Astrocyte of the hippocampus (primary cell): Measurements from ENCODE around the gene RNU5D-1.
"Not testable (repeated sequence)": the region's sequence is repeated elsewhere in the genome, so short reads cannot be mapped to it uniquely, and the experiment has no call there.

ENCODE experiments used
- DNase-seq: peaks from one replicate; pipeline ENCODE4 v3.0.0; 2011; ENCODE audit warnings: low read depth, low spot score

The RNU5D-1 gene

DNA sequence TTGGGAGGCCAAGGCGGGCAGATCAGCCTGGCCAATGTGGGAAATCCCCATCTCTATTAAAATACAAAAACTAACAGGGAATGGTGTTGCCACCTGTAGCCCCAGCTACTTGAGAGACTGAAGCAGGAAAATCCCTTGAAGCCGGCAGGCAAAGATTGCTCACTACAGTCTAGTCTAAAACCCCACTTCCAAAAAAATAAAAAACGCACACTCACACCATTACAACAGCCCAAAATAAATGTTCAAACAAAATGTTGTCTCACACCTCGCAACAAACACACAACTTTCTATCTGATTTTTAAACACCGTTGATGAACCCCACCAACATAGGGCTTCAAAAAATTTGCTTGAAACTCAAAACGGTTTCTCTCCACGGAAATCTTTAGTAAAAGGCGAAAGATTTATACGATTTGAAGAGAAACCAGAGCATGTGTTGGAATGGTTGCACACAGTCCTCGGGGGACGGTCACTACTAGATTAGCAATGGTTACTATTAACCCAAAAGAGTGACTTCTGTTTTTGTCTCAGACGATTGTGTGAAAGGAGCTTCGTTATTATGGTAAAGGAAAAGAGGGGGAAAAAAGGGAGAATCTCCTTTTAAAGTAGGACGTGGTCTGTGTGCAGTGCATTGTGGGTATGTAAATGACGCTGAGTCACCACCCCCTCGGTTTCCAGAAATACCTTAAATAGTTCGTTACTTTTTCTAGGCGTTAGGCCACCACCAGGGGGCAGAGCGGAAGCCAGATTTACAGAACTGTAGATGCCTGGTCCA, at the start of gene RNU5D-1:
Gene RNU5D-1, minus strand, starts transcription at position 430 of the 772 bp plus-strand sequence.
- DNase-seq, result peak; percentile 97

DNA sequence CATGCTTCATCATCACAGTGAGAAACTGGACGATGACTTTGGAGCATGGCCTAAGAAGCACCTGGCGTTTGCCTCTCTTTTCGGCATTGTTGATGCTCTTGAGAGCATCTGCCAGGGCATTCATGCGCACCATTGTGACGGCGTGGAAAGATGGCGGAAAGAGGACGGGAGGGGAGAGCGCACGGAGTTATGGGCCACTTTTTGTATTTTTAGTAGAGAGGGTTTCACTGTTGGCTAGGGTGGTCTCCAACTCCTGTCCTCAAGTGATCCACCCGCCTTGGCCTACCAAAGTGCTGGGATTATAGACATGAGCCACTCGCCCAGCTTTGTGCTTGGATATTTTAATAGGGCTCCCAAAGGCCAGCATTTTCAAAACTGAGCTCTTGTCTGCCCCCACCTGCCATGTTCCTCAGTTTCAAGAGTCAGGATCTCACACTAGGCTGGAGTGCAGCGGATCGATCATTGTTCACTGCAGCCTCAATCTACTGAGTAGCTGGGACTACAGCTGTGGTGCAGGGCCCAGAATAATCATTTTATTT, 49.7 kb upstream of the RNU5D-1 start:
- no peak for DNase-seq

DNA sequence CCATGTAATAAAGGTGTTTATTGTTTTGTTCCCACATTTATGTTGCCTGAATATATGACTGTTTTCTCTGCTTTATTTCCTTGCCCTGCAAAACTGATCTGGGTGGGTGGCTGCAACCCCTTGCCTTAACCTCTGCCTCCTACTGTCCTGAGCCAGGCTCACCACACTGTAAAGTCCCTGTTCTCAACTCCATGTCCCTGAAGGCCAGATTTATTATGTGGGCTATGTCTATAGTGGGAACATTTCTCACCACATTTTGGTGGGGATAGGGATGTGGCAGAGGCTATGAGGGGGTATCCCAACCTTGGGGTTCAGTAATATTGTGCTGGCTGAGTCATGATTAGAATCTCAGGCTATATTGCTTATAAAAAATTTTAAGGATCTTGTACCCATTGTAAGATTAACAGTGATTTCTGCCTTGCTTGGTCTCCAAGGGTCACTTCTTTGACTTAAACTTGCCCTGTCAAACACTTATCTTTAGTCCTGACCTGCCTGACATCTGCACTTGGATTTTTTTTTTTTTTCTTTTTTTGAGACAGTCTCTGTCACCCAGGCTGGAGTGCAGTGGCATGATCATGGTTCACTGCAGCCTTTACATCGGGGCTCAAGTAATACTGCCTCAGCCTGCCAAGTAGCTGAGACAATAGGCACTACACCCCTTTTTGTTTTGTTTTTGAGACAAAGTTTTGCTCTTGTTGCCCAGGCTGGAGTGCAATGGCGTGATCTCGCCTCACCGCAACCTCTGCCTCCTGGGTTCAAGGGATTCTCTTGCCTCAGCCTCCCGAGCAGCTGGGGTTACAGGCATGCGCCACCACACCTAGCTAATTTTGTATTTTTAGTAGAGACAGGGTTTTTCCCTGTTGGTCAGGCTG, 48.0 kb upstream of the RNU5D-1 start:
- DNase-seq, result no peak

DNA sequence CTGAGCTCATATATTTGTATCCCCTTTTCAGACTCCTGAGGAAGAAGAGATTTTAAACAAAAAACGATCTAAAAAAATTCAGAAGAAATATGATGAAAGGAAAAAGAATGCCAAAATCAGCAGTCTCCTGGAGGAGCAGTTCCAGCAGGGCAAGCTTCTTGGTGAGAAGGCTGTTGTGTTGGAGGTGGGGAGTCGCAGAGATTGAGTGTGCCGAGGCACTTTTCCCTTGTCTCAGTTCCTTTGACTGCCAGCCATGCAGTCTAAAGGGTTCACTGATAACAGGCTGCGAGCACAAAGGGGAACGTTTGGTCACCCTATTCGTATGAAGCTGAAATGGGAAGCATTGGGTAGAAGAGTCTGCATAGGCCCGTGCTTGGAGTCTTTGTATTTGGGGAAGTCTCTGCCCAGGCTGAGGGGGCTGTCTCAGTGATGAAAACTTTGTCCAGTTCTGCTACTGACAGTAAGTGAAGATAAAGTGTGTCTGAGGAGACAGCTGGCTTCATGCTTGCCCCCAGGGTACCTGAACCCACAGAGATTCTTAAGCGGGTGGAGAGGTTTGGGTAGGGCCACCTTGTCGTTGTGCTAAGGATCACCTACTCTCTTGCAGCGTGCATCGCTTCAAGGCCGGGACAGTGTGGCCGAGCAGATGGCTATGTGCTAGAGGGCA, 47.1 kb upstream of the RNU5D-1 start:
- no peak for DNase-seq

DNA sequence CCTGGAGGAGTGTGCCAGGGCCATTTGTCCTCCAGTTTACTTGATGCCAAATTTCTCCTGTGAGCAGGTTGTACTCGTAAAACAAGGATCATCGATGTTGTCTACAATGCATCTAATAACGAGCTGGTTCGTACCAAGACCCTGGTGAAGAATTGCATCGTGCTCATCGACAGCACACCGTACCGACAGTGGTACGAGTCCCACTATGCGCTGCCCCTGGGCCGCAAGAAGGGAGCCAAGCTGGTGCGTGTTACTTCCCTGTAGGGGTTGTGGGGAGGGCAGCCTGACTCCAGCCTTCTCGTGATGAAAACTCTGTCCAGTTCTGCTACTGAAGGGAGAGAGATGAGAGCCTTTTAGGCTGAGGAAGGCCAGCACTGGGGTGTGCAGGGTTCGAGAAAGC, 46.6 kb upstream of the RNU5D-1 start:
- no peak for DNase-seq

DNA sequence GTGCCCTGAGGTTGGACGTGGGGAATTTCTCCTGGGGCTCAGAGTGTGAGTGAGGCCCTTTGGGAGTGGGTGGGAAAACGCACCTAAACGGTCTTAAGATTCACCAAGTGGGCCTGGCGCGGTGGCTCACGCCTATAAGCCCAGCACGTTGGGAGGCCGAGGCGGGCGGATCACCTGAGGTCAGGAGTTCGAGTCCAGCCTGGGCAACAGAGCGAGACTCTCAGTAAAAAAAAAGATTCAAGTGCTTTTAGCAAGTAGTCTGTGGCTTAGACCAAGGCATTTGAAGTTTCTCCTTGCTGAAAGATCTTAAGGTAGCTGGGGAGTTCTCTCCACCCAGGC, 45.7 kb upstream of the RNU5D-1 start:
- DNase-seq, result no peak

DNA sequence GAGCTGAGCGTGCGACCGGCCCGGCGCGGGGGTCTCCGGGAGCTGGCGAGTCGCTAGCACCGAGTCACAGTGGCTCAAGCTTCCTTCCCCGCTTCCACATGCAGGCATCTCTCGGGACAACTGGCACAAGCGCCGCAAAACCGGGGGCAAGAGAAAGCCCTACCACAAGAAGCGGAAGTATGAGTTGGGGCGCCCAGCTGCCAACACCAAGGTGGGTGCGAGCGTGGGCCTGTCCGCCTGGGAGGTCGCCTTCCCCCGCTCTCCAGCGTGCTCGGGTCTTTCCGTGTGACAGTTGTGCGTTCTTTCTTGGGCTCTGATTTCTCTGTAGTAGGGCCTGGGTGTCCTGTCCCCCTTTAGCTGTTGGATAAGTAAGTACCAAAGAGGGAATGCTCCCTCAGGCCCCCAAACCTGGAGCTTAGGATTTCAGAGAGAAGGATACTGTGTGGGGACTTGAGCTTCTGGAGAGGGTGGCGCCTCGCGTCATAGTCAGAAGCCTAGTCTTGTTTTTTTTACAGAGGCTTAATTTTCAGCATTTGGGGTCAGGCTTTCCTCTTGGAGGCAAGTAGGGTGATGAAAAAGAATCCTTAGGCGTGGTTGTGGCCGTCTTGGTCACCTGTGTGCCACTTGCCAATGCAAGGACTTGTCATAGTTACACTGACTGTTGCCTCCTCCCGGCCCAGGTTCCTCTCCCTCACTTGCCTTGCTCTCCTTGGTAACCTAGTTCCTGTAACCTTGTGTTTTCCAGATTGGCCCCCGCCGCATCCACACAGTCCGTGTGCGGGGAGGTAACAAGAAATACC, 45.2 kb upstream of the RNU5D-1 start:
- DNase-seq, result peak; percentile 47

DNA sequence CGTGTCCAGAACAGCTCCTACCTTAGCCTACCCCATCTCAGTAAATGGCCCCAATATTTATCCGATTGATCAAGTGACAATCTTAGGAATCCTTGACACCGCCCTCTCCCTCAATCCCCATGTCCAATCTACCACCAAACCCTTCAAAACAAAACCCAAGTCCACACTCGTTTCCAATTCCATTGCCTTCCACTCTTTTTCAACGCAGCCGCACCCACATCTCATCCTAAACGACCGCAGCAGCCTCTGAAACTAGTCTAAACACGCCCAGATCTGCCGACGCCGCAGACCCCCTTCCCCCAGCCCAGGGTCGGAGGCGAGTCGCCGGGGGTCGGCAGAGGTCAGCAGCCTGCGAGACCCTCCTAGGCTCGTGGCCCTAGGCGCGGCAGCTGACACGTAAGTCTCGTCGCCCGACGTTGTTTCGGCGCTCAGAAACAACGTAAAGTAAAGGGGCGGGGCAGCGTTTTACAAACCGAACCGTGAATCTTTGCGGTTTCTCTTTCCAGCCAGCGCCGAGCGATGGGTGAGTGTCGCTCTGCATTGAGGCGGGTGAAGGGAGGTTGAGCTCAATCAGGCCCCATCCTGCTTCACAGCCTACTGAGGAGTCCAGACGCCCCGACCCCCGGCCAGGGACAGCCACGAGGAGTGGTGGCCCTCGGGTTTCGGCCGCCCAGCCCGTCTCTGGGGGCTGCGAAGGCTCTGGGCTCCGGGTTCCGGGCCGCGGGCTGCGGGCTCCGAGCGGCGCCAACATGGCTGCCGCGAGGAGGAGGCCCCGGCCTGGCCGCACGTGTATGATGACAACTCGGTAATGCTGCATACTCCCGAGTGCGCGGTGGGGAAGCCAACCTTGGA, 44.3 kb upstream of the RNU5D-1 start, which contains the start of gene RPS8:
Gene RPS8, plus strand, starts transcription at position 463 of the 852 bp plus-strand sequence. Its CDS starts 57 bp downstream, at position 520.
- DNase-seq, result peak; percentile 97

DNA sequence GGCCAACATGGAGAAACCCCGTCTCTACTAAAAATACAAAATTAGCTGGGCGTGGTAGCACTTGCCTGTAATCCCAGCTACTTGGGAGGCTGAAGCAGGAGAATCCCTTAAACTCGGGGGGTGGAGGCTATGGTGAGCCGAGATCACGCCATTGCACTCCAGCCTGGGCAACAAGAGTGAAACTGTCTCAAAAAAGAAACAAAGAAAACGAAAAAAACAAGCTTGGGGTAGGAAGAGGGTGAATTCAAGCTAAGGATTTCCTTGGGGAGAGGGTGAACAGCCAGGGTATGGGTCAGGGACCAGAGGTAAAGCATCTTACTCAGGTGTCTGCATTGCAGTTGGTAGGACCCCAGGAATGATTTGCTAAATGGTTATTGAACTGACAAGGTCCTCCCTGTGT, 35.5 kb upstream of the RNU5D-1 start:
- not testable (repeated sequence) for DNase-seq

DNA sequence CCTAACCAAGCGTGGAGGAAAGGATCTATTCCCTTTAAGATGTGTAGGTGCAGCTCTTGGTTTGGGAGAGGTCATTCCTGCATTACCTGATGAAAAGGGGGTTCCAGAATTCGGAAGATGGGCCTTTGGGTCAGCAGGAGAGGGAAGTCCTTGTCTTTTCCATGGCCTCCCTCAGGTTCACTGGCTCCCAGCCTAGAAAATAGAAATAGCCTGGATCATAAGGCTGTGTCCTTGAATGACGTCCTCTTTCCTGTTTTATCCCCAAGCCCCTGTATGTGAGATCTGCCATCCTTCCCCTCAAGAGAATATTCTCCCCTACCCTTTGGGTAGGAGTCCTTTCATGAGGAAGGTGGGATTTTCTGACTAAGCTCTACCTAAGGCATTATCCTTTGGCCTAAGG, 29.9 kb upstream of the RNU5D-1 start:
- no peak for DNase-seq

DNA sequence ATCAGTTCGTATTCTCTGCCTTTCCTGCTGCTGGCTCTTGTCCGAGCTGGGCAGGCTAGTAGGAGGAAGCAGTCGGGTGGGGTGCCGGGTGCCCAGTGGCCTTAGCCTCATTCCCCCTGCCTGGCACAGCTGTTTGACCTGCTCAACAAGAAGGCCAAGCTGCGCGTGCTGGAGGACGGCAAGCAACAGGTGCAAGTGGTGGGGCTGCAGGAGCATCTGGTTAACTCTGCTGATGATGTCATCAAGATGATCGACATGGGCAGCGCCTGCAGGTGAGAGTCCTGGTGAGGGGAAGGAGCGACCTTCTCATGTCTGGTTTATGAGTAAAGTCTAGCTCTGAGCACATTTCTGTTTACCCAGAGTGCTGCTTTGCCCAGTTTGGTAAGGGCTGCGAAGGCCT, 28.1 kb upstream of the RNU5D-1 start:
- DNase-seq, result no peak

DNA sequence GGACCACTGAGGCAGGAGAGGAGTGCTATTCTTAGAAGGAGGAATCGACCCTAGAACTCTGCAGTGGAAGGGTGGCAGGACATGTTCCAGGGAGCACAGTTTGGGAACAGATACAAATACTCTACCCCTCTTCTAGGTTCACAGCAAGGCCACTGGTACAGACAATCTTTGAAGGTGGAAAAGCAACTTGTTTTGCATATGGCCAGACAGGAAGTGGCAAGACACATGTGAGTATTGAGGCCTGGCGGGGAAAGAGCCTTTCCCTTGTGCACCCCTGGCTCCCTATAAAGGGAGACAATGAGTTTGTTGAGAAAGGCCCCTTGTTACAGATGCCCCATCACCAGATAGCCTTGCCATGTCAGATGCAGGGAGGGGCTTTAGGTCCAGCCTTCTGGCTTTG, 26.4 kb upstream of the RNU5D-1 start:
- DNase-seq, result no peak

DNA sequence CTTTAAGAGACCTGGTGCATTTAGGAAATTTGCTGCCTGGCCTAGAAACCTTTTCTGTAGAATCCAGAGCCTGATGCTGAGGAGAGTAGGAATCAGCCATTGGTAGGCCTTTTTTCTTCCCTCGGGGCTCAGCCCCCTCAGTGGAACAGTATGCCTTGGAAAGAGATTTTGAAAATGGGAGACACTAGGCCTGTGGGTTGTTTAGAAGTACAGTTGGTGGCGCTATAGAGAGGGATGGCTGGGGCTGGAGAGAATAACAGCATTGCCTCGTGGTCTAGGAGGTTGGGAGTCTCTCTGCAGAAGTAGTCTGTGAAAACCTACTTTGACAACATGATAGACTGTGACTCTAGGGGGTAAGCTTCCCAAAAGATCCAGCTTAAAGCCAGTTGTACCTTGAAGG, 16.9 kb upstream of the RNU5D-1 start:
- no peak for DNase-seq

DNA sequence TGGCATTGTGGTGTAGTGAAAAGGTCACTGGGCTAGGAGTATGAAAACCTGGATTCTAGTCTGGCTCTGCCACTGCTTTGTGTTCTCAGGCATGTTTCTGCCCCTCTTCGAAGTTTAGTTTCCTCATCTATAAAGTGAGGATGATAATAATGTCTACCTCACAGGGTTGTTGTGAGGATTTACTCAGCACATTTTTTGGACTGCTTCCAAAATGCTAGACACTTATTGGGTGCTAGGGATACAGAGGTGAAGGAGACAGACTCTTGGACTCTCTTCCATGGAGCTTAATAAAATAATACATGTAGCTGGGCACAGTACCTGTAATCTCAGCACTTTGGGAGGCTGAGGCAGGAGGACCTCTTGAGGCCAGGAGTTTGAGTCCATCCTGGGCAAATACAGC, 12.2 kb upstream of the RNU5D-1 start:
- DNase-seq, result no peak

DNA sequence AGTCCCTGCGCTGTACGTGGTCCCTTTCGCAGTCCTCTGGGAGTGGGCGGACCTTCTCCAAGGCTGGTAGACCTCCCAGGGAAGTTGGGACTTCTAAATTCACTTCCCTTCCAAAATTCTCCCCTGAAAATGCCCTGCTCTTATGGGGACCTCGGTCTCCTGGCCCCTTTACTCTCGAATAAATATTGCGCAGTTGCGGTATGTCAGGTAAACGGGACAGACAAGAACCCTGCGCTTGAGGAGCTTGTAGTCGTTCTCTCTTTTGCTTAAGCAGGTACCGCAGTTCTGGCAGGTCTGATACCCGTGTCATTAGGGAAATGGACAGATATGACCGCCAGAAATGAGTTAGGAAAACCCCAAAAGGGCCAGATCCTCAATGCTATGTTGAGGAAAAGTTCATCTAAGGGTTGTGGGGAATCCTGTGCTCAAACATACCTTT, 9.2 kb upstream of the RNU5D-1 start:
- DNase-seq, result no peak

DNA sequence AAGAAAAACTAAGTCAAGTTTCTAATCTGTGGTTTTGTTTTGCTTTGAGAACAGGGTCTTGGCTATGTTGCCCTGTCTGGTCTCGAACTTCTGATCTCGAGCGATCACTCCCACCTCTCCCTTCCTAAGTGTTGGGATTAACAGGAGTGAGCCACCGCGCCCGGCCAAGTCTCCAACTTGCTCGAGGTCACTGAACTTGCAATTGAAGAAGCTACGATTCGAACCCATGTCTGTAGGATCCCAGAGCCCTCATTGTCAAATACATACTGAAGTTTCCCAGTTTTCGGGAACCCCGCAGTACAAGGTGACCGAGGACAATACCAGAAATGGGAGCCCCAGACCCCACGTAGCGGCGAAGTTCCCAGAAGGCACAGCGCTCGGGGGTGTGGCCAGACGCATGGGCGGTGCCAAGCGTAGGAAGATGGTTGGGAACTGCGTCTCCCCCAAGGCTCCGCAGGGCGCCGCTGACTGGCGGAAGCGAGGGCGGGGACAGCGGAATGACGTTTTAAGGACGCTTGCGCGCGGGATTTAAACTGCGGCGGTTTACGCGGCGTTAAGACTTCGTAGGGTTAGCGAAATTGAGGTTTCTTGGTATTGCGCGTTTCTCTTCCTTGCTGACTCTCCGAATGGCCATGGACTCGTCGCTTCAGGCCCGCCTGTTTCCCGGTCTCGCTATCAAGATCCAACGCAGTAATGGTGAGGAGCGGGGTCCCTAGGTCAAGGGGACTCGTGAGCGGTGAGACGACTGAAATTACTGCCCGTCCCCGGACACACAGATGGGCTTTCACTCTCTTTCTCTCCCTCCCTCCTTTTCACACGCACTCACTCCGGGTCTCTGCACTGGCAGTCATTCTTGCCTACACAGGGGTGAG, 8.6 kb upstream of the RNU5D-1 start, which contains the start of gene KIF2C:
Gene KIF2C, plus strand, starts transcription at position 531 of the 872 bp plus-strand sequence. Its CDS starts 96 bp downstream, at position 627.
- peak; percentile 99 for DNase-seq

DNA sequence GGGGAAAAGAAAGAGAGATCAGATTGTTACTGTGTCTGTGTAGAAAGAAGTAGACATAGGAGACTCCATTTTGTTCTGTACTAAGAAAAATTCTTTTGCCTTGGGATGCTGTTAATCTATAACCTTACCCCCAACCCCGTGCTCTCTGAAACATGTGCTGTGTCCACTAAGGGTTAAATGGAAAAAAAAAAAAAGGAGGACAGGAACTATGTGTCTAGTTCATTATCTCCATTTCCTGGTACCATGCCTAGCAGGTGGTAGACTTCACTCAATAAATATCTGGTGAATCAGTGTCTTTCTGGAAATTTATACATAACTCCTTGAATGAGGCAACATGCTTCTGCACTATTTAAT, 8.0 kb upstream of the RNU5D-1 start:
- DNase-seq, result not testable (repeated sequence)

DNA sequence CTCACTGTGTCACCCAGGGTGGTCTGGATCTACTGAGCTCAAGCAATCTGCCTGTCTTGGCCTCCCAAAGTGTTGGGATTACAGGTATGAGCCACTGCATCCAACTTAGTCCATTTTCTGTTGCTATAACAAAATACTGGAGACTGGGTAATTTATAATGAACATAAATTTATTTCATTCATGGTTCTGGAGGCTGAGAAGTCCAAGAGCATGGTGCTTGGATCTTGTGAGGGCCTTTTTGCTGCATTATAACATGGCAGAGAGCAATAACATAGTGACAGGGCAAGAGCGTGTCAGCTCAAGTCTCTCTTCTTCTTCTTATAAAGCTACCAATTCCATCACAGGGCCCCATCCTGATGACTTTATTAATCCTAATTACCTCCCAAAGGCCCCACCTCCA, 5.0 kb upstream of the RNU5D-1 start:
- no peak for DNase-seq

DNA sequence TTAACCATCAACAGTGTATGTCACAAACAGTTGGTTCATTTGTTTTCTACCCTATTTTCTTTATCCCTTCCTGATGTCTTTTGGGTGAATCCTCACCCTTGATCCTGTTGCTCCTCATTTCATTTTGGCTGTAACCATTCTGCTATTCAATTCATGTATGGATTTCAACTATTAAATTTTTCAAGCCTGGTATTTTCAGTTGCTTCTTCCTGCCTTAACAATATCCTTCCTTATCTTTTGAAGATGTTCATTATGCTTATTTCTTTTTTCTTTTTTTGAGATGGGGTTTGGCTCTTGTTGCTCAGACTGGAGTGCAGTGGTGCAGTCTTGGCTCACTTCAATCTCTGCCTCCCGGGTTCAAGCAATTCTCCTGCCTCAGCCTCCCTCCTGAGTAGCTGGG, 2.8 kb upstream of the RNU5D-1 start:
- no peak for DNase-seq
